HG02763 (cell line): ENCODE measurements around the gene GNG12.
"Not testable (repeated sequence)": the region's sequence is repeated elsewhere in the genome, so short reads cannot be mapped to it uniquely, and the experiment has no call there.

ENCODE experiments used
- ATAC-seq: cut with Tn5 transposase; IDR thresholded peaks from one replicate; pipeline ENCODE4 v1.9.1; 2021; ENCODE audit warnings: mild to moderate bottlenecking, moderate library complexity; ENCODE audit not compliant: unreplicated experiment

GNG12 gene

DNA sequence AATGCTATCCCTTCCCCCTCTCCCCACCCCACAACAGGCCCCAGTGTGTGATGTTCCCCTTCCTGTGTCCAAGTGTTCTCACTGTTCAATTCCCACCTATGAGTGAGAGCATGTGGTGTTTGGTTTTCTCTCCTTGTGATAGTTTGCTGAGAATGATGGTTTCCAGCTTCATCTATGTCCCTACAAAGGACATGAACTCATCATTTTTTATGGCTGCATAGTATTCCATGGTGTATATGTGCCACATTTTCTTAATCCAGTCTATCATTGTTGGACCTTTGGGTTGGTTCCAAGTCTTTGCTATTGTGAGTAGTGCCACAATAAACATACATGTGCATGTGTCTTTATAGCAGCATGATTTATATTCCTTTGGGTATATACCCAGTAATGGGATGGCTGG is 168.0 kb downstream of the GNG12 start:
- not testable (repeated sequence) for ATAC-seq

GRCh38 chr1:67664048-67664447 is 169.2 kb downstream of the GNG12 start:
- ATAC-seq = no peak

DNA sequence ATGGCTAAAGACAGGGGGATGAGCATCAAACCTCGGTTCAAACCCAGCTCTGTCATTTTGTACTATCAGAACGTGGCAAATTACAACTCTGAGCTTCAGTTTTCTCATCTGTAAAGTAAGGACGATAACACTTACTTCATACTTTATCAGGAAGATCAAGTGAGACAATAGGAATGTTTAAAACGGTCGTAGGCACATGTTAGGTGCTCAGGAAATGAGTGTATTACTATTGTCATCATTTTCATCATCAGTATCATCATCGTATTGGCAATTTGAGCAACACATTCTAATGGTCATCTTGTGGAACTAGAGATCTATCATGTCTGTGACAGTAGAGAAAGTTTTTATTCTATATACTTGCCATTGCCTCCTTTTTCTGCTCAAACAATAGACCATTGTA is 170.4 kb downstream of the GNG12 start:
- no peak for ATAC-seq

- no peak for ATAC-seq
Observed at GRCh38 chr1:67659229-67659628, 174.0 kb downstream of the GNG12 start.

GRCh38 chr1:67657152-67657551 is 176.1 kb downstream of the GNG12 start:
- ATAC-seq = not testable (repeated sequence)

DNA sequence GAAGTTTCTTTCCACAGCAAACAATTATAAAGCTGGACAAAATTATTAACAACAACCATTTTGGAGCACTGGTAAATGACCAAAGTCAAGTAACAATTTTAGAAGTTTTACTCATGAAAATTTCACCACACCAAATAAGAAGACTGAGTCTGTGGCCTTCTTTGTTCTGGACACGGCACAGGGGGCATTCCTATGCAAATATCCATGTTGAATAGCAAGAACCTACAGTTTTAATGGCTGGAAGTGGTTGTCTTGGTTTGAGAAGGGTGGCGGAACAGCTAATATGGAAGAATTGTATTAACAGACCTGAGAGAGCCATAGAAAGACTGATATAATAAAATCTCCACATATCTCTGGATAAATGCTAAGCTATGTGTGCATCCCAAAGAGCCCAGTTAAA is 177.7 kb downstream of the GNG12 start:
- no peak for ATAC-seq

DNA sequence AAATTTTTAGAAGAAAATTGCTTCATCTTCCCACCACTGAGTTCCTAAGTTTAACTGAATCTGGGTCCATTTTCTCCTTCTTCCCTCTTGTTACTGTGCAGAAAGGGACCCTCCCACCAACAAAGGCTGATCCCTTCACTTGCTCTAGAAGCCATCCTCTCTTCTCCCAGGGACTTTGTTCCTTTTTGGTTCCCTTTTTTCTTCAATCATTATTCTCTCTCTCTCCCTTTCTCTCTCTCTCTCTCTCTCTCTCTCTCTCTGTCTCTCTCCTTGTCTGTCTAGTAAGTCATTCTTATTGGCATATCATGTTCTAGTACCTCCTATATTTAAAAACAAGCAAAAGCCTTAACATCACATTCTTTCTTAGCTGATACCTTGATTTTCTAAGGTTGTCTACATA is 180.0 kb downstream of the GNG12 start:
- ATAC-seq = no peak

- peak; percentile 37 for ATAC-seq
Observed at GRCh38 chr1:67652800-67653199, 180.5 kb downstream of the GNG12 start.
